Measurements from ENCODE around the gene HLX.
A peak's percentile ranks its signal among the peaks of the same experiment; 100 is the strongest.

The HLX gene

DNA sequence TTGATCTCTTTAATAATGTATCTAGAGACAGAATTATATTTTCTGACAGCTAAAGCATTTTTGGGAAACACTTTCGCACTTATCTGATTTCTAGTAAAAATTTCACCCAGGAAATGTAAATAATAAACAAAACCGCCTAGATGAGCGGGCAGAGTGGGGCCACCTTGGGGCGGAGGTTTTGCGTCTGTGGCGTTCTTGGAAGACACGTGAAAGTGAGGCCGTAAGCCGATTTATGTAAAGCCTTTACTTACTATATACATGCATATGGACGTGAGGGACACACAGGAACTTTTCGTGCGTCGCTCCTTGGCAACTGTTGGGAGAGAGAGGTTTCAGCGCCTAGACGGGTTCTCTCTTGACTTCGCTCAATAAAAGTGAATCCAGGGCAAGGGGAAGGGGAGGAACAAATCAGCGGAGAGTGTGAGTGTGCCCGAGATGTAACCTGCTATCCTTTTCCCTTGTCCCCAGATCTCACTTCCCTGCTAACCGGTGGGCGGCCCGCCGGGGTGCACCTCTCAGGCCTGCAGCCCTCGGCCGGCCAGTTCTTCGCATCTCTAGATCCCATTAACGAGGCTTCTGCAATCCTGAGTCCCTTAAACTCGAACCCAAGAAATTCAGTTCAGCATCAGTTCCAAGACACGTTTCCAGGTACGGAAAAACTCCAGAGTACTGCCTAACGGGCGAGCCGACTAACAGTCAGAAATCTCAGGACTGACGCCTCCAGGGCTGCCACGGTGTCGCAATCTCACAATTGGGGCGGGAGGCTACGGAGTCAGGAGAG is 1.7 kb downstream of the HLX start:
- Histone ChIP-seq H2BK15ac (replicated peaks; ENCODE audit: low read depth) (no peak overlapping the region), H3K27me3 (ENCODE audit: insufficient read depth, low read length, poor library complexity) (peaks cover 47% of the 10 kb centered on the region), H3K36me3 (ENCODE audit: control insufficient read depth, insufficient read depth, low read length) (no peaks in the 10 kb centered on the region), H3K4ac (ENCODE audit: low read depth, low read length) (no peak overlapping the region), H3K27ac (ENCODE audit: low read depth, low read length) (no peak overlapping the region), H3K4me1 (ENCODE audit: control insufficient read depth, low read depth, low read length) (peaks cover 4% of the 10 kb centered on the region), H3K79me2 (ENCODE audit: control insufficient read depth, insufficient read depth, low read length) (no peaks in the 10 kb centered on the region), H3K56ac (ENCODE audit: low read length) (peak overlapping the region; percentile 47), H2BK5ac (ENCODE audit: low read length) (no peak overlapping the region), H2AK5ac (ENCODE audit: low read length) (no peak overlapping the region), H4K5ac (ENCODE audit: low read length) (no peak overlapping the region), H2BK120ac (ENCODE audit: low read depth, low read length) (no peak overlapping the region), H3K4me2 (ENCODE audit: low read length) (peak overlapping the region; percentile 30), H4K8ac (ENCODE audit: low read depth, low read length) (no peak overlapping the region), H3K4me3 (ENCODE audit: low read length) (peak overlapping the region; percentile 6), H3K79me1 (ENCODE audit: low read length) (no peaks in the 10 kb centered on the region), H3K9ac (ENCODE audit: low read length) (peak overlapping the region; percentile 60), H3K23ac (ENCODE audit: low read length) (no peak overlapping the region), H3K18ac (ENCODE audit: low read length) (no peak overlapping the region)
- WGBS (ENCODE audit: extremely low coverage, insufficient coverage, low lambda C conversion rate): no CpG with 5 or more reads among the region's 37 CpGs
- DNase-seq: peak; percentile 76

- no peak overlapping the region for H3K4ac ChIP-seq (ENCODE audit: low read depth, low read length)
- no peak overlapping the region for H3K18ac ChIP-seq (ENCODE audit: low read length)
- H3K36me3 ChIP-seq (ENCODE audit: control insufficient read depth, insufficient read depth, low read length): no peaks in the 10 kb centered on the region
- no peak overlapping the region for H2BK15ac ChIP-seq (replicated peaks; ENCODE audit: low read depth)
- H2AK5ac ChIP-seq (ENCODE audit: low read length): no peak overlapping the region
- no peak overlapping the region for H3K23ac ChIP-seq (ENCODE audit: low read length)
- peaks cover 4% of the 10 kb centered on the region for H3K4me1 ChIP-seq (ENCODE audit: control insufficient read depth, low read depth, low read length)
- H3K79me1 ChIP-seq (ENCODE audit: low read length): no peaks in the 10 kb centered on the region
- H3K27me3 ChIP-seq (ENCODE audit: insufficient read depth, low read length, poor library complexity): peaks cover 59% of the 10 kb centered on the region
- H3K4me3 ChIP-seq (ENCODE audit: low read length): no peak overlapping the region
- H3K27ac ChIP-seq (ENCODE audit: low read depth, low read length): no peak overlapping the region
- H3K79me2 ChIP-seq (ENCODE audit: control insufficient read depth, insufficient read depth, low read length): no peaks in the 10 kb centered on the region
- WGBS (ENCODE audit: extremely low coverage, insufficient coverage, low lambda C conversion rate): no CpG with 5 or more reads among the region's 34 CpGs
- no peak overlapping the region for H2BK5ac ChIP-seq (ENCODE audit: low read length)
- H3K9ac ChIP-seq (ENCODE audit: low read length): peak overlapping the region; percentile 0
- peak; percentile 87 for DNase-seq
- H2BK120ac ChIP-seq (ENCODE audit: low read depth, low read length): no peak overlapping the region
- no peak overlapping the region for H4K5ac ChIP-seq (ENCODE audit: low read length)
- H3K56ac ChIP-seq (ENCODE audit: low read length): peak overlapping the region; percentile 18
- no peak overlapping the region for H4K8ac ChIP-seq (ENCODE audit: low read depth, low read length)
- H3K4me2 ChIP-seq (ENCODE audit: low read length): peak overlapping the region; percentile 54
Observed at GRCh38 chr1:220882061-220882891, 3.0 kb downstream of the HLX start.

DNA sequence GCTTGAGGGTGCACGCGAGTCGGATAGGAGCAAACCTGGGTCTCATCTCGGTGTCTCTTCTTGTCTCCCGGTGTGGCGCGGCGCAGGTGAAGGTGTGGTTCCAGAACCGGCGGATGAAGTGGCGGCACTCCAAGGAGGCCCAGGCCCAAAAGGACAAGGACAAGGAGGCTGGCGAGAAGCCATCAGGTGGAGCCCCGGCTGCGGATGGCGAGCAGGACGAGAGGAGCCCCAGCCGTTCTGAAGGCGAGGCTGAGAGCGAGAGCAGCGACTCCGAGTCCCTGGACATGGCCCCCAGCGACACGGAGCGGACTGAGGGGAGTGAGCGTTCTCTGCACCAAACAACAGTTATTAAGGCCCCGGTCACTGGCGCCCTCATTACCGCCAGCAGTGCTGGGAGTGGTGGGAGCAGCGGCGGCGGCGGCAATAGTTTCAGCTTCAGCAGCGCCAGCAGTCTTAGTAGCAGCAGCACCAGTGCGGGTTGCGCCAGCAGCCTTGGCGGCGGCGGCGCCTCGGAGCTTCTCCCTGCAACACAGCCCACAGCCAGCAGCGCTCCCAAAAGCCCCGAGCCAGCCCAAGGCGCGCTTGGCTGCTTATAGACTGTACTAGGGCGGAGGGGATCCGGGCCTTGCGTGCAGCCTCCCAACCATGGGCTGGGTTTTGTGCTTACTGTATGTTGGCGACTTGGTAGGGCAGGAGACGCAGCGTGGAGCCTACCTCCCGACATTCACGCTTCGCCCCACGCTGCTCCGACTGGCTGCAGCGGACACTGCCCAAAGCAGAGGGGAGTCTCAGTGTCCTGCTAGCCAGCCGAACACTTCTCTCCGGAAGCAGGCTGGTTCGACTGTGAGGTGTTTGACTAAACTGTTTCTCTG is 5.1 kb downstream of the HLX start:
- Histone ChIP-seq H3K36me3 (ENCODE audit: control insufficient read depth, insufficient read depth, low read length) (no peaks in the 10 kb centered on the region), H3K79me1 (ENCODE audit: low read length) (no peaks in the 10 kb centered on the region), H2BK15ac (replicated peaks; ENCODE audit: low read depth) (no peak overlapping the region), H3K23ac (ENCODE audit: low read length) (no peak overlapping the region), H2BK120ac (ENCODE audit: low read depth, low read length) (no peak overlapping the region), H3K4me2 (ENCODE audit: low read length) (peak overlapping the region; percentile 92), H3K79me2 (ENCODE audit: control insufficient read depth, insufficient read depth, low read length) (no peaks in the 10 kb centered on the region), H4K8ac (ENCODE audit: low read depth, low read length) (no peak overlapping the region), H3K56ac (ENCODE audit: low read length) (peak overlapping the region; percentile 85), H3K27me3 (ENCODE audit: insufficient read depth, low read length, poor library complexity) (peaks cover 70% of the 10 kb centered on the region), H3K4ac (ENCODE audit: low read depth, low read length) (no peak overlapping the region), H2BK5ac (ENCODE audit: low read length) (no peak overlapping the region), H4K5ac (ENCODE audit: low read length) (no peak overlapping the region), H3K4me1 (ENCODE audit: control insufficient read depth, low read depth, low read length) (peaks cover 7% of the 10 kb centered on the region), H2AK5ac (ENCODE audit: low read length) (no peak overlapping the region), H3K9ac (ENCODE audit: low read length) (peak overlapping the region; percentile 70), H3K27ac (ENCODE audit: low read depth, low read length) (no peak overlapping the region), H3K4me3 (ENCODE audit: low read length) (no peak overlapping the region), H3K18ac (ENCODE audit: low read length) (no peak overlapping the region)
- peak; percentile 90 for DNase-seq
- no CpG with 5 or more reads among the region's 59 CpGs for WGBS (ENCODE audit: extremely low coverage, insufficient coverage, low lambda C conversion rate)

DNA sequence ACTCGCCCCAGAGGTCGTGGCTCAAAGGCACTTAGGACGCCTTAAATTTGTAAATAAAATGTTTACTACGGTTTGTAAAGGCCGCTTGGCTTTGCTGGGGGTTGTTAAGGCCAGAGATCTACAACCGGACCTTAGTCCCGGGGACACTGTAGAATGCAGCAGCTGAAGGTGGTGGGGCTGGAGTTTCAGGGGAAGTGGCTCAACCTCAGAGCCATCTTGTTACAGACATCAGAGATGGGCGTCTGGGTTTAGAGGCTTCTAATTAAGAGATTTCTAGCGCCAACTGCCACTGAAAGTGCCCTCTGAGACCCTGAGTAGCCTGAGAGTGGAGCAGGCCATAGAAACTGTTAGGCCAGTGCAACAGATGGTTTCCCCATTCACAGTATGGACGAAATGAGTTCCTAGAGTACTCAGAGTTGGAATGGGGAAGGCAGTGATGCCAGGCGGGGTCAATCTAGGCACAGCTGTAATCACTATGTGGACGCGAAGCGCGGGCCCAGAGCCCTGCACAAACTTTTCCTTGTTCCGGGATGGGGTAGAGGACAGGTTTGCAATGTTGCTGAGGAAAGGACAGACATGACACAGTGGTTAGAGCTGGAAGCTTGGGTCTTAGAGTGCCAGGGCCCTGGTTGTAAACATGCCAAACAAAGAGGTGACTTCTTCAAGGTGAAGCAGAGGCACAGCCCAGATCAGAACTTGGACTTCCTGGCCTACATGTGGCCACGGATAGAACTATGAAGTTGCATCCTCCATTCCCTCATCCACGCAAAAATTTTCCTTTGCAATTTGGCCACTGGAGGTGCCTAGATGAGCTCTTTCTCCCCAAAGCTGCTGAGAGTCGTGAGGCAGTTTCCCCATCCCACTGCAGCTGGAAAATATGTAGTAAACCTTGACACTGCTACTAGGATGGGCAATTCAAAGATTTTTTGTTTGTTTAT is 6.0 kb downstream of the HLX start:
- Histone ChIP-seq H3K18ac (ENCODE audit: low read length) (no peak overlapping the region), H3K23ac (ENCODE audit: low read length) (no peak overlapping the region), H3K79me2 (ENCODE audit: control insufficient read depth, insufficient read depth, low read length) (no peaks in the 10 kb centered on the region), H3K4me2 (ENCODE audit: low read length) (peak overlapping the region; percentile 92), H2BK15ac (replicated peaks; ENCODE audit: low read depth) (no peak overlapping the region), H2AK5ac (ENCODE audit: low read length) (no peak overlapping the region), H3K36me3 (ENCODE audit: control insufficient read depth, insufficient read depth, low read length) (no peaks in the 10 kb centered on the region), H3K9ac (ENCODE audit: low read length) (peak overlapping the region; percentile 70), H3K79me1 (ENCODE audit: low read length) (no peaks in the 10 kb centered on the region), H3K4ac (ENCODE audit: low read depth, low read length) (no peak overlapping the region), H2BK5ac (ENCODE audit: low read length) (no peak overlapping the region), H3K27ac (ENCODE audit: low read depth, low read length) (no peak overlapping the region), H3K4me1 (ENCODE audit: control insufficient read depth, low read depth, low read length) (peaks cover 7% of the 10 kb centered on the region), H4K5ac (ENCODE audit: low read length) (no peak overlapping the region), H4K8ac (ENCODE audit: low read depth, low read length) (no peak overlapping the region), H3K4me3 (ENCODE audit: low read length) (no peak overlapping the region), H3K27me3 (ENCODE audit: insufficient read depth, low read length, poor library complexity) (peaks cover 75% of the 10 kb centered on the region), H2BK120ac (ENCODE audit: low read depth, low read length) (no peak overlapping the region), H3K56ac (ENCODE audit: low read length) (peak overlapping the region; percentile 85)
- WGBS (ENCODE audit: extremely low coverage, insufficient coverage, low lambda C conversion rate): no CpG with 5 or more reads among the region's 19 CpGs
- no peak for DNase-seq

DNA sequence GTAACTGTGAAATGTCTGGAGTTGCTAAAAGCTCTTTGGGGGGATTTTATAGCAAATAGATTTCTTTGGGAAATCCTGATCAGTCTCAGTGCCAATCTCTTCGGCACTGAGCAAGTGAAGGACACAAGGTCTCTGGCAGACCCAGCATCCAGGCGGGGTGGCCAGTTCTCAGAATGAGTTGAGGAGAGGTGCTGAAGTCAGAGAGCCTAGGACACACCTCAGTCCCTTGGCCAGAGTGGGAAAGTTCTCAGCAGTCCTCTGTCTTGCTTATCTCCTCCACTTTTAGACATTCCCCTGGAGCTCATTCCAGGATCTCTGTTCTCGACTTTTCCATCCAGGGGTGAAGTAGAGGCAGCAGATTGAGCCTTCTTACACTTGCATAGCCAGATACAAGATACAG is 6.7 kb downstream of the HLX start:
- Histone ChIP-seq H3K4me2 (ENCODE audit: low read length) (no peak overlapping the region), H3K4ac (ENCODE audit: low read depth, low read length) (no peak overlapping the region), H3K4me3 (ENCODE audit: low read length) (no peak overlapping the region), H3K4me1 (ENCODE audit: control insufficient read depth, low read depth, low read length) (peaks cover 7% of the 10 kb centered on the region), H3K9ac (ENCODE audit: low read length) (no peak overlapping the region), H3K23ac (ENCODE audit: low read length) (no peak overlapping the region), H2BK120ac (ENCODE audit: low read depth, low read length) (no peak overlapping the region), H3K79me1 (ENCODE audit: low read length) (no peaks in the 10 kb centered on the region), H3K27ac (ENCODE audit: low read depth, low read length) (no peak overlapping the region), H3K79me2 (ENCODE audit: control insufficient read depth, insufficient read depth, low read length) (no peaks in the 10 kb centered on the region), H2AK5ac (ENCODE audit: low read length) (no peak overlapping the region), H3K27me3 (ENCODE audit: insufficient read depth, low read length, poor library complexity) (peaks cover 78% of the 10 kb centered on the region), H3K36me3 (ENCODE audit: control insufficient read depth, insufficient read depth, low read length) (no peaks in the 10 kb centered on the region), H3K56ac (ENCODE audit: low read length) (no peak overlapping the region), H4K8ac (ENCODE audit: low read depth, low read length) (no peak overlapping the region), H4K5ac (ENCODE audit: low read length) (no peak overlapping the region), H2BK5ac (ENCODE audit: low read length) (no peak overlapping the region), H3K18ac (ENCODE audit: low read length) (no peak overlapping the region), H2BK15ac (replicated peaks; ENCODE audit: low read depth) (no peak overlapping the region)
- WGBS (ENCODE audit: extremely low coverage, insufficient coverage, low lambda C conversion rate): no CpG with 5 or more reads among the region's 3 CpGs
- DNase-seq: no peak

Data from mesendoderm (in vitro differentiated cells).